NCI-H2196 treated with DMSO at 0.1 percent for 48 hours (cell line): ENCODE data around the gene SNX13.
"Not testable (repeated sequence)": the region's sequence is repeated elsewhere in the genome, so short reads cannot be mapped to it uniquely, and the experiment has no call there.

Experiments used
- DNase-seq: peaks from one replicate; lab custom pipeline; 2025; ENCODE audit not compliant: unreplicated experiment; lab: John Stamatoyannopoulos, UW

Gene SNX13

DNA sequence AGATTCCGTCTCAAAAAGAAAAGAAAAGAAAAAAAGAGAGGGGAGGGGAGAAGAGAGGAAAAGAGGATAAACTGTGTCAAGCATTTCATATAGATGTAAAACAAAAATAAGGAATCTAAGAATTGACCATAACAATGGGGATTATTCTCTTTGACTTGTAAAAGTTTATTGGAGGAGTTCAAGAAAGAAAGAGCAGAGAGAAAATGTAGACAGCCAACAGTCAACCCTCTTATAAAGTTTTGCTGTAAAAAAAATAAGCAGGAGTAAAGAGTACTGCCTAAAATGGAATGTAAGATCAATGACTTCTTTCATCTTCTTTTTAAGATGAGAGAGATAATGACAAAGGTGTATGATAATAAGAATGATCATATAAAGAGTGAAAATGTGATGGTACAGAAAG lies 87.9 kb downstream of the SNX13 start:
- no peak for DNase-seq

DNA sequence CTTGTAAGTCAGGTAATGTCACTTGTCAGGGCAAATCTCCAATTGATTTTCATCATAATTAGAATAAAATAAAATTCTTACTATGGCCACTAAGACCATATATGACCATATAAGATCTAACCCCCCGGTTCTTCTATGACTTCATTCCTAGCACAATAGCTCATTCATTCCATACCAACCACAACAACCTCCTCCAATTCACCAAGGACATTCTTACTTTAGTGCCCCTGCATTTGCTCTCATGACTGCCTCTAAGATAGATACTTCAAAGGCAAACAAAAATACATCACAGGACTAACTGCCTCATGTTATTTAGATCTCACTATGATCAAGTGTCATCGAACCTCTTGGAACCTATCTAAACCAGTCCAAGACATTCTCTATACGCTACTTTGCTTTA lies 90.8 kb downstream of the SNX13 start:
- no peak for DNase-seq

DNA sequence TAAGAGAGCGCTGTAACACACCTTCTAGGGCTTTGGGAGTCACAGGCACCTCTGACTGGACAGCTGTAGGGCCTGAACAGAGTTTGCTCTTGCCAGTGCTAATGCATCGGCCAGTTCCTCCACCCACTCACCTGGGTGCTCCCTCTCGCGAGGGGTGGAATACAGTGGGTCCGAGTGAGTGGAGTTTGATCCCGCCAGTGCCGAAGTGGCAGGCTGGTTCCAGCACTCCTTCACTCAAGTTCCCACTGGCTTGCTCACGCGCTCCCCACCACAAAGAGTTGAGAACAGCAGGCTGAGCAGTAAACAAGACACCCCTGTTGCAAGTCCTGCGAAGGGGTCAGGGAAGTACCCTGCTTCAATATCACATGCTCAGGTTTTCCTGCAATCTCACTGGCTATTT lies 91.8 kb downstream of the SNX13 start:
- DNase-seq = no peak

DNA sequence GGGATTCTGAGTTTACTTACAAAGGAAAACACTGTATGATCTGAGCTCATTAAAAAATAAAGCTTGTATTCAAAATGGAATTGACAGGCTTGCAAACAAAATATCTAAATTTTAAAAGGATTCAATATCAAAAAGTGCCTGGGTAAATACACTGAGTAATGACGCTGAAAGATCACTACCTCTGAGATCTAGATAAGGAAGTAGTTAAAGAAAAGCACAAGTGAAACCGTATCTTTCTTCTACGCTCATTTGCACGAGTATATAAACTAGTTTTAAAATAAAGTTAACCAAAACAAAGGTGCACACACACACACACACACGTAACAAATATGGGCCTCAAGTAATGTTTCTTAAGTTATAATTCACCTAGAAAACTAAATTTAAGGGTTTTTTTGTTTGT lies 93.4 kb downstream of the SNX13 start:
- no peak for DNase-seq

DNA sequence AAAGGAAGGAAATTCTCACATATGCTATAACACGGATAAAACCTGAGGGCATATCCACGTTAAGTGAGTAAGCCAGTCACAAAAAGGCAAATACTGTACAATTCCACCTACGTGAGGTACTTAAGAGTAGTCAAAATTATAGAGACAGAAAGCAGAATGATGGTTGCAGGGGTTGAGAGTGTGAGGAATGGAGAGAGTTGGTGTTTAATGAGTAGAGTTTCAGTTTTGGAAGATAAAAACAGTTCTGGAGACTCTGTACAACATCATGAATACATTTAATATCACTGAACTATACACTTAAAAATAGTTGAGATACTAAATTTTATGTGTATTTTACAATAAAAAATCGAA lies 95.1 kb downstream of the SNX13 start:
- no peak for DNase-seq

- no peak for DNase-seq
These were observed 95.6 kb downstream of the SNX13 start for GRCh38 chr7:17844514-17845196.

DNA sequence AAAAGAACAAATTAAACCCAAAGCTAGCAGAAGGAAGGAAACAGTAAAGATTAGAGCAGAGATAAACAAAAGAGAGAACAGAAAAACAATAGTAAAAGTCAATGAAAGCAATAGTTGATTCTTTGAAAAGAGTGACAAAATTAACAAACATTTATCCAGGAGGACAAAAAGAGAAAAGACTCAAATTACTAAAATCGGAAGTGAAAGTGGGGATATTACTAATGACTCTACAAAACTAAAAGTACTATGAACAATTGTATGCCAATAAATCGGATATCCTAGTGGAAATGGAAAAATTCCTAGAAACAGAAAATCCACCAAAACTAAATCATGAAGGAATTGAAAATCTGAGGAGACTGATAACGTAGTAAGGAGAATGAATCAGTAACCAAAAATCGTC lies 96.3 kb downstream of the SNX13 start:
- no peak for DNase-seq

DNA sequence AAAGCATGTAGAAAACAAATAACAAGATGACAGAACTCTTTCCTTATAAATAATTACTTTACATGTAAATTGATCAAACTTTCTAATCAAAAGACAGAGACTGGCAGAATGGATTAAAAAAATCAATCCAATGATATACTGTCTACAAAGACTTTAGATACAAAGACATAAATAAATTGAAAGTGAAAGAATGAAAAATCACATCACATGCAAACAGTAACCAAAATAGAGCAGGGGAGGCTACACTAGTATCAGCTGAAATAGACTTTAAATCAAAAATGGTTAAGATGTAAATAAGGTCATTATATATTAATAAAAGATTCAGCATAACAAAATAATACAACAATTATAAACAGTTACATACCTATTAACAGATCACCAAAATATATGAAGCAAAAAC lies 97.3 kb downstream of the SNX13 start:
- no peak for DNase-seq

- no peak for DNase-seq
These were observed 107.4 kb downstream of the SNX13 start for GRCh38 chr7:17832820-17833355.

DNA sequence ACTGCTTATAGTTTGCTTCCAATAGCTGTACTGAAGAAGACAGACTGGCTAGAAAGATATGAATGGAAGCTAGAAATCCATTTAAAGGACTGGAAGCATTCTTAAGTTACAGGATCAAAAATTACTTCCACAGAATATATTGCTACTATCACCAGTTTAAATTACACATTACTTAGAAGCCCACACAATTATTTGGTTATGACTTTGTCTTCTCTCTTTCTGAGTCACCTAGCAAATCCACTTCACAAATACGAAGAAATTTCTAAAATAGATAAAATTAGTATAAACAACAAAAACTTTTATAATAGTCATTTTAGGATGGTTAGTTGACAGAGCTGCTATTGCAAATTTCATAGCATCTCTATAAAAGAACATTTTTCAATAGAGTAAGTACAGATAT lies 108.1 kb downstream of the SNX13 start:
- no peak for DNase-seq

- DNase-seq = no peak
These were observed 110.1 kb downstream of the SNX13 start for GRCh38 chr7:17830206-17830605.

DNA sequence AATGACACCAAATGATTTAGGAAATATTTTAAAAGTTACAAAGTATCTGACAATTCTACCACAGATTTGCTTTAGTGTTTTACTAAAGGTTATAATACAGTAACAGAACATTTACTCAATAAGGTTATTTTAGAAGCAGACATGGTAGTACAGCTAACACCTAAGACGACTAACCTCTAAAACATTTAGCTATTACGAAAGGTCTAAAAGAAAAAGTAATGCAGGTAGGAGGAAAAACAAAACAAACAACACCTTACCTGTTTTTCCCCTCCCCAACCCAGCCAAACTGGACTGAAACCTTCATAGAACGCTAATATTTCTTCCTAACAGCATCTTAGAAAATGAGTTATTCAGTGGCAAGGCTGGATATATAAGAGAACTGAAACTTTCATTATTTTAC lies 111.3 kb downstream of the SNX13 start:
- DNase-seq = no peak

- no peak for DNase-seq
These were observed 117.6 kb downstream of the SNX13 start for GRCh38 chr7:17822547-17823173.

DNA sequence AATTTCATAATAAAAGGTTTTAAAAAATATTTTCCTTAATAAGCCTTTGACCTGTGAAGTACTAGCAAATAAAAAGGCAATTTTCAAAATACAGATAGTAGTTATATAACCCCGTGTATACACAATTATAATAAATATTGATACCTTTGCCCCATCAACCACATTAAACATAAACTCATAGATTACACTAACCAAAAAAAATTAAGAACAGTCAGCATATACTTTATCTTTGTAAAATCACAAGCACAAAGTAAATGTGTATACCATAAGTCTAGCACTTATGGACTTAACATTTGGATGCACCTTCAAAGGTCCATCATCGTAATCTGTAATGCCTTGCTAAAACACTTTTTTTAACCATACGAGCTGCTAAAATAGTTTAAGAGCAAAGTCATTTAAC lies 123.4 kb downstream of the SNX13 start:
- no peak for DNase-seq

DNA sequence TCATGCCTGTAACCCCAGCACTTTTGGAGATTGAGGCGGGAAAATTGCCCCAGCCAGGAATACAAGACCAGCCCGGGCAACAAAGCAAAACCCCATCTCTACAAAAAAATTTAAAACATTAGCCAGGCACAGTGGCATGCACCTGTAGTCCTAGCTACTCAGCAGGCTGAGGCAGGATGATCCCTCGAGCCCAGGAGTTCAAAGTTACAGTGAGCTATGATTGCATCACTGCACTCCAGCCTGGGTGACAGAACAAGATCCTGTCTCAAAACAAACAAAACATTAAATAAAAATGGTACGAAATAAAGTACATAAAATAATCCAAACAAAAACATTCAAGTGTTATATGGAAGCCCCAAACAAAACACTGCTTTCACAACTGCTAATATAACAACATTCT lies 125.0 kb downstream of the SNX13 start:
- no peak for DNase-seq

DNA sequence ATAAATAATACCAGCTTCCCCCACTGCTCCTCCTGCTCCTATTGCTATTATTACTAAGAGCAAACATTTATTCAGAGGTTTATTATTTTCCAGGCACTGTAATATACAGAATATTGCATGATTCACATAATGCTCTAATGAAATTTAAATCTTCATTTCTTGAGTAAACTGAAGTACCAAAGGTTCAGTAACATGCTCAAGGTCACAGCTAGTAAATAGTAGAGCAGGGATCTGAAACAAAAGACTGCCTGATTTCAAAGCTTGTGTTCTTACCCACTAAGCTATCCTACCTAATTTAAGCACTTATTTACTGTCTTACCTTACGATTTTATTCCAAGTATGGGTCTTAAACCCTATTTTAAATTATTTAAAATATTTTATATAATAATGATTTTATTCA lies 126.2 kb downstream of the SNX13 start:
- no peak for DNase-seq

DNA sequence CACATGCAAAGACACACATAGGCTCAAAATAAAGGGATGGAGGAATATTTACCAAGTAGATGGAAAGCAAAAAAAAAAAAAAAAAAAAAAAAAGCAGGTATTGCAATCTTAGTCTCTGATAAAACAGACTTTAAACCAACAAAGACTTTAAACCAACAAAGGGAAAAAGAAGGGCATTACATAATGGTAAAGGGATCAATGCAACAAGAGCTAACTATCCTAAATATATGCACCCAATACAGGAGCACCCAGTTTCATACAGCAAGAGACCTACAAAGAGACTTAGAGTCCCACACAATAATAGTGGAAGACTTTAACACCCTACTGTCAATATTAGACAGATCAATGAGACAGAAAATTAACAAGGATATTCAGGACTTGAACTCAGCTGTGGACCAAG lies 131.1 kb downstream of the SNX13 start:
- not testable (repeated sequence) for DNase-seq

DNA sequence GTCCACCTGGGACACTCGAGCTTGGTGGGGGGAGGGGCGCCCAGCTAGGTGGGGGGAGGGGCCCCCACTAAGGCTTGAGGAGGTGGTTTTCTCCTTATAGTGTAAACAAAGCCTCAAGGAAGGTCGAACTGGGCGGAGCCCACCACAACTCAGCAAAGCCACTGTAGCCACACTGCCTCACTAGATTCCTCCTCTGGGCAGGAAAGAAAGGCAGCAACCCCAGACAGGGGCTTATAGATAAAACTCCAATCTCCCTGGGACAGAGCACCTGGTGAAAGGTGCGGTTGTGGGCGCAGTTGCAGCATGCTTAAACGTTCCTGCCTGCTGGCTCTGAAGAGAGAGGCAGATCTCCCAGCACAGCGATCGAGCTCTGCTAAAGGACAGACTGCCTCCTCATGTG lies 133.1 kb downstream of the SNX13 start:
- DNase-seq = no peak

DNA sequence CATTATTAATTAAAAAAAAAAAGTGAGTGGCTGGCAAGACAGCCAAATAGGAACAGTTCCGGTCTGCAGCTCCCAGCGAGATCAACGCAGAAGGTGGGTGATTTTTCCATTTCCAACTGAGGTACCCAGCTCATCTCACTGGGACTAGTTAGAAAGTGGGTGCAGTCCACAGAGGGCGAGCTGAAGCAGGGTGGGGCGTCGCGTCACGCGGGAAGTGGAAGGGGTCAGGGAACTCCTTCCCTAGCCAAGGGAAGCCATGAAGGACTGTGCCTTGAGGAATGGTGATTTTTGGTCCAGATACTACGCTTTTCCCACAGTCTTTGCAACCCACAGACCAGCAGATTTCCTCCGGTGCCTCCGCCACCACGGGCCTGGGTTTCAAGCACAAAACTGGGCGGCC lies 133.7 kb downstream of the SNX13 start:
- DNase-seq = no peak

DNA sequence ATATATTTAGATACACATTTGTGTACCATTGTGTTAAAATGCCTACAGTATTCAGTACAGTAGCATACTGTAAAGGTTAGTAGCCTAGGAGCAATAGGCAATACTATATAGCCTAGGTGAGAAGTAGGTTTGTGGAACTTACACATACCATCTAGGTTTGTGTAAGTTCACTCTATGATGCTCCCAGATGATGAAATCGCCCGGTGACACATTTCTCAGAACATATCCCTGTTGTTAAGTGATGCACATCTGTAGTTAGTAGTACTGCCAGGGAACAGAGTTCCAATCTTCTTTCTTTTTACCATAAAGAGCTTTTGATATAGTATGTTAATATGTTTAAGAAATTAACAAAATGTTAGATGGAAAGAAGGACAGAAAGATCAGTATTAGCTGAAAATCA lies 138.2 kb downstream of the SNX13 start:
- no peak for DNase-seq

DNA sequence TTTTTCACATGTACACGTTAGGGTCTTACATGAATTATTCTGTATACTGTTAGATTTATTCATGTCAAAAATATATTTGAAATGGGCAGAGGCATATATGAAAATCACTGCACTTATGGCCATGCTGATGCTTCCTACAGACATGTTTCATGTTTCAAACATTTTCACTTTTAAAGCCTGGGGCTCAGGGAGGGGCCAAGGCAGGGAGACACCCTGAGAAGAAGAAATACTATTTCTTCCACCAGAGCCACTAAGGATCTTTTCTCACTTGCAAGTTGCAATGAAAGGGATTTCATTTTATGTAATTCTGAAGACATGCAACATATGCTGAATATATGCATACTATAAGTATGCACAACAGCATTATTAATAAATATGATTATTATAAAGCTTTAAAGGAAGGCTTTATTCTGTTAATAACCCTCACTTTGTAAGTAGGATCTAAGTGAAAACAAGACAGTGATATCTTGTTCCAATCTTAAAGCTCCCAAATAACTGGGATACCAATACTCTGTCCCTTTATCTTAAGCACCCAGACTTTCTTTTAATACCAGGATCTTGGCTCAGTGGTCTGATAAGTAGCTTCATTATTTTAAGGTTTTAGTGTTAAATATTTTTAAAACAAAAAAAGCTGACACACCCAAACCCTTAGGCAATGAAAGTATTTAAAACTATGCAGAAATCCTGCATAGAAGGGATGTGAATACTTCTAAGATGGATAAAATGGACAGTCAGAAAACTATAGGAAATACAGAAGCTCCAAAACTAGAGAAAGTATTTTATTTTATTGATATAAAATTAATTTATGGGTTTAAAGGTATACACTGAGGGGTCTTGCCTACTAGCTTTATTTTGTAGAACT lies 148.0 kb downstream of the SNX13 start:
- no peak for DNase-seq

GRCh38 chr7:17787257-17787656 lies 153.0 kb downstream of the SNX13 start:
- no peak for DNase-seq
